ENCODE results near the gene MYLK2. TPM values are rescaled to one million over a fixed set of nuclear protein-coding genes. Genes with fewer than 3 reads are reported as not detected.

MYLK2 gene
- under 1 TPM; 0.66 to 0.89 TPM for total RNA-seq

DNA sequence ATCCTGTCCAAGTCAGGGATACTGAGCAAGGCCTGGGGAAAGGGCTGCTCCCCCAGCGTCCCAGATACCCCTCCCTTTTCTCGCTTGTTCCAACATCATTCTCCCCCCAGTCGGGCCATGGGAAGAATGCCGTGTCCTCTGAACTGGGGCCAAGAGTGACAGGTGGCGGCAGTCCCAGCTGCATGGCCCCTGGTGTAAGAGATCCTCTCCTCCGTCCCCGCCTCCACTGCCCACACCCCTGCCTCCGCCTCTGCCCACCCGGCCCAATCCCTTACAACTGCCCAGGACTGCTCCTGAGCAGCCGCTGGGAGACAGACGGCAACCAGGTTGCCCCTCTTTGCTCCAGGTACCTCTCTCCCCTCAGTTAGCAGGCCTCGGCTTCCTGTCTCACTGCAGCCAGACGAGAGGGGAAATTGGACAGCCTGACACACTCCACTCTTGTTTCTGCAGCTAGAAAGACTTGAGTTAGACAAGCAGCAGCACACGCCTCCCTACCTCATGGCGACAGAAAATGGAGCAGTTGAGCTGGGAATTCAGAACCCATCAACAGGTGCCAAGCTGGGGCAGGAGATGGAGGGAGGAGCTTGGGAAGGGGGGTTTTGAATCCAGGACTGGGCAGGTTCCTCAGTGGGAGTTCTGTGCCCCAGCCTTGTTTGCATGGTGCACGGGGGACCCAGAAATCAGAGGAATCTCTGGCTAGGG, at the start of gene MYLK2:
TSS of gene MYLK2 (plus strand) at position 274 of the 702 bp plus-strand sequence. CDS start at position 499, 225 bp downstream.
- Mint-ChIP-seq H3K9me3 (ENCODE audit: insufficient read depth) (no peaks in the 10 kb centered on the region), H3K27me3 (ENCODE audit: low read depth) (no peaks in the 10 kb centered on the region), H3K27ac (no peak within 1 kb of the TSS), H3K4me1 (ENCODE audit: low read depth) (peaks cover 15% of the 10 kb centered on the region), H3K4me3 (no peak within 1 kb of the TSS), H3K36me3 (ENCODE audit: low read depth) (no peaks in the 10 kb centered on the region)
- CTCF ChIA-PET = interaction anchor here (0.6 kb wide), 1 partner anchor 1461 kb away, joined by 3 read pairs; no protein-coding TSS in a partner anchor
- no peak for ATAC-seq
- no peak for DNase-seq
- POLR2A ChIA-PET = no interaction called here

GRCh38 chr20:31769681-31770080, 49.5 kb upstream of the MYLK2 start:
- Mint-ChIP-seq H3K9me3 (ENCODE audit: insufficient read depth) (no peaks in the 10 kb centered on the region), H3K4me1 (ENCODE audit: low read depth) (peaks cover 10% of the 10 kb centered on the region), H3K4me3 (no peak overlapping the region), H3K27me3 (ENCODE audit: low read depth) (no peaks in the 10 kb centered on the region), H3K36me3 (ENCODE audit: low read depth) (peaks cover 67% of the 10 kb centered on the region), H3K27ac (no peak overlapping the region)
- CTCF ChIA-PET = no interaction called here
- DNase-seq (no peak), ATAC-seq (no peak)
- POLR2A ChIA-PET = no interaction called here

GRCh38 chr20:31770243-31770642, 48.9 kb upstream of the MYLK2 start:
- Mint-ChIP-seq H3K4me3 (no peak overlapping the region), H3K36me3 (ENCODE audit: low read depth) (peaks cover 65% of the 10 kb centered on the region), H3K4me1 (ENCODE audit: low read depth) (peaks cover 10% of the 10 kb centered on the region), H3K9me3 (ENCODE audit: insufficient read depth) (no peaks in the 10 kb centered on the region), H3K27me3 (ENCODE audit: low read depth) (no peaks in the 10 kb centered on the region), H3K27ac (no peak overlapping the region)
- ChIA-PET CTCF (interaction anchor here (0.7 kb wide), 1 partner anchor 70 kb away, joined by 3 read pairs; no protein-coding TSS in a partner anchor), POLR2A (no interaction called here)
- DNase-seq (no peak), ATAC-seq (no peak)

GRCh38 chr20:31774408-31774807, 44.7 kb upstream of the MYLK2 start:
- H3K27me3 Mint-ChIP-seq (ENCODE audit: low read depth) = no peaks in the 10 kb centered on the region
- ChIA-PET POLR2A (no interaction called here), CTCF (no interaction called here)
- no peak overlapping the region for H3K4me3 Mint-ChIP-seq
- ATAC-seq = no peak
- DNase-seq = no peak
- H3K27ac Mint-ChIP-seq = no peak overlapping the region
- peaks cover 4% of the 10 kb centered on the region for H3K4me1 Mint-ChIP-seq (ENCODE audit: low read depth)
- peaks cover 78% of the 10 kb centered on the region for H3K36me3 Mint-ChIP-seq (ENCODE audit: low read depth)
- H3K9me3 Mint-ChIP-seq (ENCODE audit: insufficient read depth) = no peaks in the 10 kb centered on the region

- no peak for ATAC-seq
- no peak overlapping the region for H3K27ac Mint-ChIP-seq
- ChIA-PET CTCF (no interaction called here), POLR2A (no interaction called here)
- H3K27me3 Mint-ChIP-seq (ENCODE audit: low read depth) = no peaks in the 10 kb centered on the region
- peaks cover 70% of the 10 kb centered on the region for H3K36me3 Mint-ChIP-seq (ENCODE audit: low read depth)
- no peaks in the 10 kb centered on the region for H3K9me3 Mint-ChIP-seq (ENCODE audit: insufficient read depth)
- H3K4me1 Mint-ChIP-seq (ENCODE audit: low read depth) = no peaks in the 10 kb centered on the region
- no peak for DNase-seq
- no peak overlapping the region for H3K4me3 Mint-ChIP-seq
These were observed 38.3 kb upstream of the MYLK2 start for GRCh38 chr20:31780839-31781238.

GRCh38 chr20:31781945-31782344, 37.2 kb upstream of the MYLK2 start:
- Mint-ChIP-seq H3K36me3 (ENCODE audit: low read depth) (peaks cover 73% of the 10 kb centered on the region), H3K4me3 (no peak overlapping the region), H3K9me3 (ENCODE audit: insufficient read depth) (no peaks in the 10 kb centered on the region), H3K27me3 (ENCODE audit: low read depth) (no peaks in the 10 kb centered on the region), H3K27ac (no peak overlapping the region), H3K4me1 (ENCODE audit: low read depth) (no peaks in the 10 kb centered on the region)
- CTCF ChIA-PET = no interaction called here
- DNase-seq = no peak
- POLR2A ChIA-PET = no interaction called here
- no peak for ATAC-seq

DNA sequence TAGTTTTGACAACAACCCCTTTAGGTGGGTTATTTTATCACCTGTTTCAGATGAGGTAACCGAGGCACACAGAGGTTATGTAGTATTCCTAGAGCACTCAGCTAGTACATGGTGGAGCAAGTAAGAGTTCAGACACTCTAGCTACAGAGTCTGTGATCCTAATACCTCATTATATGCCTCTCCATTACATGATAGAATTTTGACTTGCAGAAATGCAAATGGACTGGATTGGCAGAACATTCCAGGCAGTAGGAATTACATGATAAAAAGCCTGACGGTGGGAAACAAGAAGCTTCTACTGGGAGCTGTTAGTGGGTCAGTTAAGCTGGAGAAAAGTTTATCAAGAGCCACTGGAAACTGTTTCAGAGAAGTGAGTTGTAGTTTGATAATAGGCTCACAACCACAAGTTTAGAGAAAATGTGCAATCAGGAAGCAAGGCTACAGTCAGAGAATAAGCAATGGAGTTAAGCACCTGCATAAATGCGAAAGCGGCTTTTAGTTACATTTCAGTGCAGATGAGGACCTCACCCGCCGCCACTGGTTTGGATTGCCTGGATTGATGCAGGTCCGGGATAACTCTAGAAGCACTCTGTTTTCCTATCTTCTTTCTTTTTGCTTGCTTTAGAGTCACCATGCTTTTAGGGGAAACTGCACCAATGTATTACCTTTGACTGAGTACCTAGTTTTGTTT, 34.7 kb upstream of the MYLK2 start:
- Mint-ChIP-seq H3K9me3 (ENCODE audit: insufficient read depth) (no peaks in the 10 kb centered on the region), H3K4me1 (ENCODE audit: low read depth) (peaks cover 1% of the 10 kb centered on the region), H3K36me3 (ENCODE audit: low read depth) (peaks cover 72% of the 10 kb centered on the region), H3K27me3 (ENCODE audit: low read depth) (no peaks in the 10 kb centered on the region), H3K4me3 (no peak overlapping the region), H3K27ac (no peak overlapping the region)
- ChIA-PET POLR2A (no interaction called here), CTCF (no interaction called here)
- ATAC-seq = no peak
- DNase-seq = no peak

GRCh38 chr20:31785089-31785488, 34.1 kb upstream of the MYLK2 start:
- H3K27me3 Mint-ChIP-seq (ENCODE audit: low read depth) = no peaks in the 10 kb centered on the region
- no peaks in the 10 kb centered on the region for H3K9me3 Mint-ChIP-seq (ENCODE audit: insufficient read depth)
- no peak overlapping the region for H3K4me3 Mint-ChIP-seq
- no peak for DNase-seq
- H3K4me1 Mint-ChIP-seq (ENCODE audit: low read depth) = peaks cover 1% of the 10 kb centered on the region
- POLR2A ChIA-PET = no interaction called here
- H3K36me3 Mint-ChIP-seq (ENCODE audit: low read depth) = peaks cover 68% of the 10 kb centered on the region
- no peak overlapping the region for H3K27ac Mint-ChIP-seq
- no peak for ATAC-seq
- CTCF ChIA-PET = no interaction called here

- ATAC-seq (no peak), DNase-seq (no peak)
- CTCF ChIA-PET = no interaction called here
- Mint-ChIP-seq H3K27me3 (ENCODE audit: low read depth) (no peaks in the 10 kb centered on the region), H3K27ac (no peak overlapping the region), H3K9me3 (ENCODE audit: insufficient read depth) (no peaks in the 10 kb centered on the region), H3K4me1 (ENCODE audit: low read depth) (peaks cover 1% of the 10 kb centered on the region), H3K36me3 (ENCODE audit: low read depth) (peaks cover 65% of the 10 kb centered on the region), H3K4me3 (no peak overlapping the region)
- POLR2A ChIA-PET = no interaction called here
These were observed 30.6 kb upstream of the MYLK2 start for GRCh38 chr20:31788578-31788977.

GRCh38 chr20:31790401-31790800, 28.8 kb upstream of the MYLK2 start:
- Mint-ChIP-seq H3K36me3 (ENCODE audit: low read depth) (peaks cover 62% of the 10 kb centered on the region), H3K27me3 (ENCODE audit: low read depth) (no peaks in the 10 kb centered on the region), H3K27ac (no peak overlapping the region), H3K4me1 (ENCODE audit: low read depth) (peaks cover 1% of the 10 kb centered on the region), H3K4me3 (no peak overlapping the region), H3K9me3 (ENCODE audit: insufficient read depth) (no peaks in the 10 kb centered on the region)
- ATAC-seq = no peak
- CTCF ChIA-PET = no interaction called here
- no peak for DNase-seq
- POLR2A ChIA-PET = no interaction called here

DNA sequence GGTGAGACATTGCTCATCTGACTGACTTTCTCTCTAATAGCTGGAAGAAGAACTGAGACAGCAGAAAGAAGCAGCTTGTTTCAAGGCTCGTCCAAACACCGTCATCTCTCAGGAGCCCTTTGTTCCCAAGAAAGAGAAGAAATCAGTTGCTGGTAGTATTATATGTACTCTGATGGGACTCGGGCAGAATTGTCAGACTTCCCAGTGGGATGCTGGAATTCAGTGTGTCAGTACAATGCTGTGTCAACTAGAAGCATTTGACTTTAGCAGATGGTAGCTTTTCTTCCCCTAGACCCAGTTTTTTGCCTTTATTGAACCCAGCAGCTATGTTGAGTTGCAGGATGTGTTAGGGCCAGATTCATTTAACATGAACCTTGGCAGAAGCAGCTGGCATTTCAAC, 21.8 kb upstream of the MYLK2 start:
- ChIA-PET POLR2A (no interaction called here), CTCF (no interaction called here)
- ATAC-seq = no peak
- peaks cover 80% of the 10 kb centered on the region for H3K36me3 Mint-ChIP-seq (ENCODE audit: low read depth)
- DNase-seq = no peak
- H3K27ac Mint-ChIP-seq = no peak overlapping the region
- no peaks in the 10 kb centered on the region for H3K27me3 Mint-ChIP-seq (ENCODE audit: low read depth)
- H3K4me1 Mint-ChIP-seq (ENCODE audit: low read depth) = no peaks in the 10 kb centered on the region
- H3K9me3 Mint-ChIP-seq (ENCODE audit: insufficient read depth) = no peaks in the 10 kb centered on the region
- H3K4me3 Mint-ChIP-seq = no peak overlapping the region

GRCh38 chr20:31801508-31801907, 17.6 kb upstream of the MYLK2 start:
- peaks cover 10% of the 10 kb centered on the region for H3K4me1 Mint-ChIP-seq (ENCODE audit: low read depth)
- H3K27ac Mint-ChIP-seq = no peak overlapping the region
- DNase-seq = no peak
- no peaks in the 10 kb centered on the region for H3K27me3 Mint-ChIP-seq (ENCODE audit: low read depth)
- no peaks in the 10 kb centered on the region for H3K9me3 Mint-ChIP-seq (ENCODE audit: insufficient read depth)
- ChIA-PET CTCF (no interaction called here), POLR2A (no interaction called here)
- peaks cover 80% of the 10 kb centered on the region for H3K36me3 Mint-ChIP-seq (ENCODE audit: low read depth)
- ATAC-seq = no peak
- H3K4me3 Mint-ChIP-seq = no peak overlapping the region
